PC-3 (cell line): ENCODE measurements around the gene TMTC1. TPM values are rescaled to one million over a fixed set of nuclear protein-coding genes. Genes with fewer than 3 reads are reported as not detected.

ENCODE experiments used
- ATAC-seq: fragments of 200-7000 bp; cut with Tn5 transposase; 2 replicates; pipeline ENCODE4 v1.9.1; 2020; ENCODE audit warnings: mild to moderate bottlenecking, moderate library complexity
- BruUV-seq: library from RNA; stranded (reverse); fragments of 400-500 nt; replicated peaks from 2 replicates; lab custom pipeline; 2021; lab: Mats Ljungman, UMichigan
- CTCF ChIA-PET: fragments of 300-600 bp; sonication (Branson Sonifier 250); formaldehyde crosslinking; loops from one replicate; lab custom pipeline; 2022; ENCODE audit warnings: antibody characterized with exemption; lab: Charles Lee
- POLR2A ChIA-PET: fragments of 300-600 bp; sonication (Branson Sonifier 250); formaldehyde crosslinking; loops from one replicate; lab custom pipeline; 2022; ENCODE audit warnings: antibody characterized with exemption; ENCODE audit not compliant: unreplicated experiment; lab: Charles Lee
- DNase-seq: peaks from one replicate; pipeline ENCODE4 v3.0.0-alpha.2; 2015
- H2AFZ ChIP-seq: fragments of 300-600 bp; sonication (generic); 2 replicates; pipeline ENCODE4 v1.6.0; 2016; ENCODE audit warnings: antibody characterized with exemption, low read length
- H3F3A ChIP-seq: fragments of 300-600 bp; sonication (generic); one replicate; pipeline ENCODE4 v1.6.0; 2017; ENCODE audit warnings: antibody characterized with exemption, low read length, control low read depth, mild to moderate bottlenecking; ENCODE audit not compliant: unreplicated experiment
- H3K27ac ChIP-seq: fragments of 300-600 bp; sonication (generic); 2 replicates; pipeline ENCODE4 v1.5.1; 2016; ENCODE audit warnings: mild to moderate bottlenecking, low read length
- H3K27me3 ChIP-seq: fragments of 300-600 bp; sonication (generic); 2 replicates; pipeline ENCODE4 v1.6.1; 2016; ENCODE audit warnings: low read length, mixed read lengths
- H3K36me3 ChIP-seq: fragments of 300-600 bp; sonication (generic); 2 replicates; pipeline ENCODE4 v1.6.1; 2016; ENCODE audit warnings: low read depth, mixed run types, low read length, mixed read lengths
- H3K4me1 ChIP-seq: fragments of 300-600 bp; sonication (generic); 2 replicates; pipeline ENCODE4 v1.5.1; 2016; ENCODE audit warnings: low read length; ENCODE audit not compliant: insufficient read depth
- H3K4me2 ChIP-seq: fragments of 300-600 bp; sonication (generic); 2 replicates; pipeline ENCODE4 v1.6.0; 2016; ENCODE audit warnings: low read length
- H3K4me3 ChIP-seq: fragments of 300-600 bp; sonication (generic); 2 replicates; pipeline ENCODE4 v1.5.1; 2016; ENCODE audit warnings: mild to moderate bottlenecking, low read length, mixed read lengths
- H3K79me2 ChIP-seq: fragments of 300-600 bp; sonication (generic); 2 replicates; pipeline ENCODE4 v1.6.1; 2017; ENCODE audit warnings: low read length, mixed read lengths
- H3K9ac ChIP-seq: fragments of 300-600 bp; sonication (generic); 2 replicates; pipeline ENCODE4 v1.6.0; 2016; ENCODE audit warnings: mild to moderate bottlenecking, low read length
- H3K9me2 ChIP-seq: fragments of 300-600 bp; sonication (generic); replicated peaks from 2 replicates; pipeline ENCODE4 v1.6.1; 2016; ENCODE audit warnings: mixed run types, low read length, mixed read lengths
- H3K9me3 ChIP-seq: fragments of 300-600 bp; sonication (generic); 2 replicates; pipeline ENCODE4 v1.6.1; 2016; ENCODE audit warnings: low read length, mixed read lengths
- H4K20me1 ChIP-seq: fragments of 300-600 bp; sonication (generic); 2 replicates; pipeline ENCODE4 v1.6.1; 2016; ENCODE audit warnings: low read length, mixed read lengths
- CTCF ChIP-seq: fragments of 300-600 bp; sonication (generic); conservative IDR thresholded peaks from 2 replicates; pipeline ENCODE4 v1.5.1; 2017; ENCODE audit warnings: antibody characterized with exemption, low read depth, mild to moderate bottlenecking, low read length
- EZH2 ChIP-seq: fragments of 300-600 bp; sonication (generic); IDR thresholded peaks from one replicate; pipeline ENCODE4 v1.6.1; 2017; ENCODE audit warnings: antibody characterized with exemption, mild to moderate bottlenecking, low read length; ENCODE audit not compliant: unreplicated experiment
- EZH2phosphoT487 ChIP-seq: fragments of 300-600 bp; sonication (generic); IDR thresholded peaks from 2 replicates; pipeline ENCODE4 v1.6.1; 2018; ENCODE audit warnings: mild to moderate bottlenecking, antibody characterized with exemption, low read length, borderline replicate concordance
- intact Hi-C: fragments of 100-400 bp; cut with micrococcal nuclease; formaldehyde crosslinking; loops from 2 replicates; pipeline ENCODE4 v1.9.0; 2023
- total RNA-seq: library from RNA; depleted of rRNA; stranded (reverse); fragments of >200 nt; gene quantifications from 2 replicates; pipeline ENCODE4 v1.2.3, GENCODE V29; 2014

The TMTC1 gene
- total RNA-seq, 1 experiment from 2014 or later, result 5.8 TPM

GRCh38 chr12:29695026-29695425, 88.7 kb downstream of the TMTC1 start:
- intact Hi-C loops, result no loop called here
- no TSS peak for BruUV-seq
- Histone ChIP-seq H3K9me3 (no peaks in the 10 kb centered on the region), H3K4me2 (no peak overlapping the region), H3K9me2 (no peaks in the 10 kb centered on the region), H3K27ac (no peak overlapping the region), H3K36me3 (no peaks in the 10 kb centered on the region), H3K4me1 (no peaks in the 10 kb centered on the region), H3K27me3 (peaks cover 18% of the 10 kb centered on the region), H3K4me3 (no peak overlapping the region), H3F3A (no peaks in the 10 kb centered on the region), H2AFZ (no peak overlapping the region), H3K9ac (no peak overlapping the region), H3K79me2 (no peaks in the 10 kb centered on the region), H4K20me1 (no peaks in the 10 kb centered on the region)
- CTCF ChIA-PET, result no interaction called here
- ATAC-seq (no peak), DNase-seq (no peak)
- POLR2A ChIA-PET, result no interaction called here
- no peak for TF ChIP-seq EZH2phosphoT487
- TF ChIP-seq EZH2, result no peak
- TF ChIP-seq CTCF, result no peak

GRCh38 chr12:29694002-29694401, 89.7 kb downstream of the TMTC1 start:
- Histone ChIP-seq H3K9me3 (no peaks in the 10 kb centered on the region), H3K9ac (no peak overlapping the region), H3K79me2 (no peaks in the 10 kb centered on the region), H2AFZ (no peak overlapping the region), H3K4me1 (no peaks in the 10 kb centered on the region), H3K36me3 (no peaks in the 10 kb centered on the region), H4K20me1 (no peaks in the 10 kb centered on the region), H3F3A (no peaks in the 10 kb centered on the region), H3K4me2 (no peak overlapping the region), H3K27me3 (peaks cover 21% of the 10 kb centered on the region), H3K4me3 (no peak overlapping the region), H3K9me2 (no peaks in the 10 kb centered on the region), H3K27ac (no peak overlapping the region)
- intact Hi-C loops, result no loop called here
- ATAC-seq (no peak), DNase-seq (no peak)
- ChIA-PET CTCF (no interaction called here), POLR2A (no interaction called here)
- no peak for TF ChIP-seq EZH2phosphoT487
- TF ChIP-seq EZH2, result no peak
- no peak for TF ChIP-seq CTCF
- no TSS peak for BruUV-seq

GRCh38 chr12:29692237-29692636, 91.5 kb downstream of the TMTC1 start:
- Histone ChIP-seq H3K79me2 (no peaks in the 10 kb centered on the region), H3K36me3 (no peaks in the 10 kb centered on the region), H3K4me1 (no peaks in the 10 kb centered on the region), H3K27ac (no peak overlapping the region), H3K27me3 (peaks cover 21% of the 10 kb centered on the region), H3K9me3 (no peaks in the 10 kb centered on the region), H3K9ac (no peak overlapping the region), H3F3A (no peaks in the 10 kb centered on the region), H3K9me2 (no peaks in the 10 kb centered on the region), H4K20me1 (no peaks in the 10 kb centered on the region), H3K4me3 (no peak overlapping the region), H2AFZ (no peak overlapping the region), H3K4me2 (no peak overlapping the region)
- TF ChIP-seq EZH2phosphoT487 (no peak), EZH2 (no peak)
- no TSS peak for BruUV-seq
- ChIA-PET POLR2A (interaction anchor here (0.7 kb wide), 1 partner anchor 55 kb away, joined by 24 read pairs; no protein-coding TSS in a partner anchor), CTCF (no interaction called here)
- DNase-seq (no peak), ATAC-seq (no peak)
- intact Hi-C loops, result no loop called here
